Measurements from ENCODE around the gene SYNE1.

Gene SYNE1

DNA sequence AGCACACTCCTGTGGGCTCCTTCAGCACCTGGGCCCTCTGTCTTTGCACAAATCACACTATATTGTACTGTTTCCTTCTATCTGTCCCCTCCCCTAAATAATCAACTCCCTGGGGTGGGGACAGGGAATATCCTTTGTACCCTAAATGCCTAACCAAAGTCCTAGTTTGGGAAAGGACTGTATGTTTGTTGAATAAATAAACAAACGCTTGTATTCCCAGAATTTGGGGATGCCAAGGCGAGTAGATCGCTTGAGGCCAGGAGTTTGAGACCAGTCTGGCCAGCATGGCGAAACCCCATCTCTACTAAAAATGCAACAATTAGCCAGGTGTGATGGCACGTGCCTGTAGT, 322.7 kb downstream of the SYNE1 start:
- DNase-seq (ENCODE audit: low read depth): no peak

DNA sequence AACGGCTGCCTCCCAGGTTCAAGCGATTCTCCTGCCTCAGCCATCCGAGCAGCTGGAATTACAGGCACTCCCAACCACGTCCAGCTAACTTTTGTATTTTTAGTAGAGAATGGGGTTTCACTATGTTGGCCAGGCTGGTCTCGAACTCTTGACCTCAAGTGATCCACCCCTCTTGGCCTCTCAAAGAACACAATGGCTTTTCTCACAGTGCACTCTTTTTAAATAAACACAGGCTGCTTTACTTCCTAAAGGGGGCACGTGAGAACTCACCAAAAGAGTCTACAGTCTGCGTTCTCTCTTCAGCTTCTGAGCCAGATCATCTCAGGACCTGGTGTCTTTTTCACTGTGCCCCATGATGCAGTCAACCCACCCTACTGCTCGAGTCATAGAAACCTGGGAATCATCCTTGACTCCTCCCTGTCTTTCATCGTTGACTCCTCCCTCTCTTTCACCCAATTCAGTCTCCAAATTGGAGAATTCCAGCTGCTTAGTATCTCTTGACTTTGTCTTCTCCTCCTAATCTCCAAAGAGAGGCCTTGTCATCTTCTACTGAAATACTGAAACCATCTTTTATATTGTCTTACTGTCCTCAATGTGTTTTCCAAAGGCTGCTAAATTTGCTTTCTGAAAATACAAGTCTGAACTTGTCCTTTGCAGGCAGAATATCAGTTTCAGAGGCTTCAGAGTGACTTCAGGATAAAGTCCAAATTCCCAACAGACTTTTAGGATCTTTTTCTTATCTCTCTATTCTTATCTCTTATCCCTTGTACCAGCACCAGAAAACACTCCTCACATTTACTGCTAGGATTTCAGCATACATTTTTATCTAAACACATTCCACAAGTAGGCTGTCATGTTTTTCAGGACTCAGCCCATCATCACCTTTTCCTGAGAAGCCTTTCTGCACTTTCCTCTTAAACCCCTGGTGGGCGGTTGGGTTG, 323.4 kb downstream of the SYNE1 start:
- DNase-seq (ENCODE audit: low read depth): peak; percentile 92

DNA sequence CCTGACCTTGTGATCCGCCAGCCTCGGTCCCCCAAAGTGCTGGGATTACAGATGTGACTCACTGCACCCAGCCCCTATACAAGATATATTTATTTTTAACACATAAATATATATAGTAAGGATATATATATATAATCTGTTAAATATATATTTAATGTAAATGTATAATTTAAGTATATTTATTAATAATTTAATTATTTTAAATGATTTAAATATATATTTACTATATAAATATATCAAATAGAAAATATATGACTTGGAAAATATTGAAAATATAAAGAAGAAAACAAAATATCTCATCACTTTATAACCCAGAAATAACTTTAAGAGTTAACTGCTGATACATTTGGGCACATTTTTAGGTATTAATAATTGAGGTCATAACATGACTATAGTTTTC, 324.7 kb downstream of the SYNE1 start:
- no peak for DNase-seq (ENCODE audit: low read depth)

DNA sequence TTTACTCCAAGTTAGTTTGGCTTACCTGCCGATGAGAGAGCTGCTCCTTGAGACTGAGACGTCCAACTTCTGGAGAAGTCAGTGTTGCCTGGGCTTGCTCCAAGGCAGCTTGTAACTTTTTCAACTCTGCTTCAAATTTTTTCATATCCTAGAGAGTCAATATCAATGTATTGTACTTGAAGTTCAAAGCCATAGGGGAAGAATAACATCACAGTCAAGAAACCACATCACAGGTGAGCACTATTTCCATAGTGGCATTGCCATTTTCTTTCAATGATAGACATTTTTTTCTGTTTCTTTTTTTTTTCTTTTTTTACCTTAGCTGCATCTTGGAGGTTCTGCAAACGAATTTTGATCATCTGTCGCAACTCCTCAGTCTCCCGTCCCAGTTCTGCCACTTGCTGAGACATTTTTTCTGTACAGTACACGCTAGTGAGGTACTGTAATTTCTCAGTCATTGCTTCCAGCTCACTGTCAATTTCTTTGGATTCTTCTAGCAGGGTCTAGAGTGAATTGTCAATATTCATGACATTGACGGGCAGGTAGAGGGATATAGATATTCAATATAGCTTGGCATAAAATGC, 326.7 kb downstream of the SYNE1 start:
- DNase-seq (ENCODE audit: low read depth): no peak

DNA sequence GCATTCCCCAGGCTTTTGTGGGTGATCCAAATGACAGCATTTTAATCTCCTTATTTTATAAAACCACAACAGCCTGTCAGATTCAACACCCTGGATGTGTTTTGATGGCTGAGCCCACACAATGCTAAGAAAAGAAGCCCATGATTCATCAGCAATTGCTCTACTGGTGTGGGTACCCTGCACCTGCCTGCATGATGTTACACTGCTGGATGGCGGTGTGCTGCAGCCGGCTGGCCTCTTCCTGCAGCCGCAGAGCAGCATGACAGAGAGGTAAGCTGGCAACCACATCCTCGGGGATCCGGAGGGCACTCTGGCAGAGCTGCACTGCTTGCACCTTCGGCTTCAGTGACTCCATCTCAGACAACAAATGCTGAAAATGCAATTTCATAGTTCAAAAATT, 327.5 kb downstream of the SYNE1 start:
- DNase-seq (ENCODE audit: low read depth): no peak

DNA sequence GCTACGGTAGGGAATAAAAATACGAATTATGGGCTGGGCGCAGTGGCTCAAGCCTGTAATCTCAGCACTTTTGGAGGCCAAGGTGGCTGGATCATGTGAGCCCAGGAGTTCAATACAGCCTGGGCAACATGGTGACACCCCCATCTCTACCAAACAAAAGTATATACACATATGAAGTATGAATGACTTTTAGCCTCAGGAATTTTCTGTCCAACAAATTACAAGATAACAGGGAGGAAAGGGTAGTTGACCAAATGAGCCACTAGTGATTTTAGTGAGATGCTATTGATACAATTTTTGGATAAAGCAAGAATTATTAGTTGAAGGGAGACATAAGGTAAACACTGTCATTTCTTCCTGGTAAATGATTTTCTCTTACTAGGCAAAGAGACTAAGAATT, 328.2 kb downstream of the SYNE1 start:
- DNase-seq (ENCODE audit: low read depth): no peak

DNA sequence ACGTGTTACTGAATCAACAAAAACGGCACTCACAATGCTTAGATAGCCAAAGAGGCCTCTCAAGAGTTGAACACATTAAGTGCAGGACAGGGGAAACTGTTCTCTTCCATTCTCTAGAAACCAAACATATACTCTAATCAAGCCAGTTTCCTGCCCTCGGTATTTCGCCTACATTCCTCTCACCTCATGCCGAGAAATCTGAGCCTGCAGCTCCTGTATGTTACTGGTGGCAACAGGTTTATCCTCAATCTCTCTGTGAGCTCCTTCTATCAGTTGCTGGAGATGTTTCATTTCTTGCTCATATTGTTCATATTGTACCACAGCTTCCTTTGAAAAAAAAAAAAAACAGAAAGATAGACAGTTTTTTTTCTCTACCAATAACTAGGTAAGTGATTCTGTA, 328.9 kb downstream of the SYNE1 start:
- DNase-seq (ENCODE audit: low read depth): no peak

DNA sequence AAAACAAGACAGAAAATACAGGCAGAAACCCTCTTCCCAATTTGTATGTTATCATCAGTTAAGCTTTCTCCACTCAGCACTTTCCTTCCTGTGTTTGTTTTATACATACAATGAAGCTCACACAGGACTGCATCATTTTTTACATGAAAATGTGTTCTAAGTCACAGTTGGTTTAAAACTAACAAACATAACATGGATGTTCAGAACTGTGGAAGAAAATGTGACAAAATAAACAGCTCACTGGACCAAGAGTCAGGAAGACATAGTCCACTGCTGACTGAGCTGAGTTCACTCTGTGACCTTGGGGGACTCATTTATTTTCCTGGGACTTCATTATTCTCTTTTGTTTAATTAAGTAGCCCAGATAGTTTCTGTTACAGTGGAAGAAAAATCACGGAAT, 331.5 kb downstream of the SYNE1 start:
- DNase-seq (ENCODE audit: low read depth): no peak

DNA sequence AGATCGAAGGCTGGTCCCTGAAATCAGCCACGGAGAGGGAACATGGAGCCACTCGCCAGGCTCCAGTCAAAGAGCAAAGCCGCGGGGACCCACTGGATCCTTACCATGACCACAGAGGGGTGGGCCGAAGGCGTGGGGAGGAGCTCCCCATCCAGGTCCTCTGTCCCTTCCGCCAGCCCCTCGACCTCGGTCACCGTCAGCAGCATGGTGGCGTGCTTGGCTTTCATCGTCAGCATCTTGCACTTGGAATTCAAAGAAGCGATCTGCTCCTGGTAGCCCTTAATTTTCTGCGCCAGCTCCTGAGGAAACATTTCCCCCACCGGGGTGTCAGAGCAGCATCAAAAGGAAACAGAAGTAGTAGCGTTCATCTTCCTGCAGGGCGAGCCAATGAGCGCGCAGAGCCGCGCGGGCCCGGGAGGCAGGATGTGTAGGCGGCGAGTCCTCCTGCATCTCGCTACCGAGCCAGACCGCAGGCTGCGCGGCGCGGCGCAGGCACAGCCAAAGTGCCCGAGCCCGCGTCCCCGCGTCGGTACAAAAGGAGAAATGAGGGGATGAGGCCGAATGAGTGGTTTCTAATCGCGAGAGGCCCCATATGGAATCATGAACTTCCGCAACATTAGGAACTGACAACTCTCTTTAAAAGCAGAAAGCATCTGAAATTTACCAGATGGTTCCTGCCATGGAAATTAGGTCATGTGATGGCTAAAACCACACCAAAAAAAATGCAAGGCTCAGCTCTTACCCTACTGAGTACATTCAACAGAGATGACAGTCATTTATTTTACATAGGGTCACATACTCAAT, 335.2 kb downstream of the SYNE1 start:
- DNase-seq (ENCODE audit: low read depth): peak; percentile 87

DNA sequence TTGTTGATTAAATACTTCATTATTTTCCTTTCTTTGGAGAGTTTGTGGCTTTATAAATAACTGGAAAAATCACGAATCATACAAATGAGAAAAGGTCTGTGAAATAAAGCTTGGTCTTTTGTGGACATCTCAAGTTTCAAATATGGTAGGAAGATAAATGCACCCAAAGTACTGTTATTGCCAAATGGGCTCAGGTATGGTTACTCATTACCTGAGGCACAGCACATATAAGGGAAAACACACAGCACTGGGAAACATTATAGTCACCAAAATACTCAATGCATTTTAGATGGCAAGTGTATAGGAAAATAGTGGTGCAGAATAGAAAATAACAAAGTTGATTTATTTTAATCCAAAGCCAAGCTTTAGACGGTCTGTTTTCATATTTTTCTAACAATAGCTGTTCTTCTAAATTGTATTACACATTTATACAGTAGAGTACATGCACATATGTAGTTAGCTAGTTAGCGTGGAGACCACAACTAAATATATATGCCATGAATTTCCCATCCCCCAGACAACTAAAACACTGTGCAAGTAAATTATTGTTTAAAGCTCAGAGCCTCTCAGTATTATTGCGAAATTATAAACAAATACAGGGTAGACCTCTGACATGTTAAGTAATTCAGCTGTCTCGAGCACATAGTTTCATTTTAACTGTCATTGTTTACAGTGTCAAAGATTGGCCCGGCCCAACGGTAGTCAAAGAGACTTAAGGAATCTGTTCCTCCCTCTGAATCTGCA, 336.0 kb downstream of the SYNE1 start:
- peak; percentile 61 for DNase-seq (ENCODE audit: low read depth)

DNA sequence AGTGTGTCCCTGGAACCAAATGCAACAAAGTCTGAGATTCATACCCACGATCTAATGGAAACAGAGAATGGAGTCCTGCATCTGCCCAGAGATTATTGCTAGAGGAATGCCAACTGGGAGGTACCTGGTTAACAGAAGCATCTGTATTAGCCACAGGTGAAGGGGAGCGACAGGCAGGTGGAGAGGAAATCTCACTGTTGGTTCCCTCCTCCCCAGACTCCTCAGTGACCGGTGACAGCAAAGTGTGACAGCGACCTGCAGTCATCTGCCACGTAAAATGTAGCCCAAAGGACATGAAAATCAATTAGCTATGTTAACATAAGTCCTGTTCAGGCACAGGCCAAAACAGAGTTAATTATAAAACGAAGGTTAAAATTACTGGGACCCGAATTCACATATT, 336.6 kb downstream of the SYNE1 start:
- DNase-seq (ENCODE audit: low read depth): no peak

DNA sequence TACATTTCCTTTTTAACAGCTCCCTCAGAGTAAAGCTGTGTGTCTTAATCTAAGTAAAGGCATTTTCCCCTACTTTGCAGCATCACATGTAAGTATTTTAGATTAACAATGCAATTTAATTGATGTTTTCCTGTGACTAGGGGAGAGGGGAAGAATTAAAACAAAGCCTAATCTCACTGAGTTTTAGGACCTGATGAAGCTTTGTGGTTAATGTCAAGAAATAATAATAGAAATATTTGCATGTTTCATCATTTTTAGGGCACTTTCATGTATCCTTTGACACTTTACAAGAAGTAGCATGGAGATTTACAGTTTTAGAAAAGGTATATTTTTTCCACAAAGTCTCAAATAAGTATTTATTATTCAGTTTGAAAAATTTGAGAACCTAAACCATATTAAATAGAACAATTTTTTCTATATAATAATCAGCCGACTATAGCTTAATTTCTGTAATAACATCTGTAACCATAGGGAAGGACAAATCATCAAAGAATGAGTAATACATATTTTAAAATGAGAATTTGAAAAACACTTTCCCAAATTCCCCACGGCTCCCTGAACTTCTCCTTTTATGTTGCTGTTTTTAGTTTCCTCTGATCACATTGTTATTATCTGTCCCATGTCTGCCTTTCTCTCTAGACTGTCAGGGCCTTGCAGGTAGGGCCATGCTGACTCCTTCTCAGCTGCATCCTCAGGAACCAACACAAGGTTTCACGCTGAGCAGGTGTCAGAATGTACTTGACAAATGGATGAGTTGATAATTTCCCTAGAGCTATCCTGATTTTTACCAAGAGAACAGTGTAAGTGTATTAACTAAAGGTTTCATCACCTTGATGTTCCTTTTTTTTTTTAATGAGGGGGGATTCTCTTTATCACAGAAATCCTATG, 338.1 kb downstream of the SYNE1 start:
- DNase-seq (ENCODE audit: low read depth): no peak

DNA sequence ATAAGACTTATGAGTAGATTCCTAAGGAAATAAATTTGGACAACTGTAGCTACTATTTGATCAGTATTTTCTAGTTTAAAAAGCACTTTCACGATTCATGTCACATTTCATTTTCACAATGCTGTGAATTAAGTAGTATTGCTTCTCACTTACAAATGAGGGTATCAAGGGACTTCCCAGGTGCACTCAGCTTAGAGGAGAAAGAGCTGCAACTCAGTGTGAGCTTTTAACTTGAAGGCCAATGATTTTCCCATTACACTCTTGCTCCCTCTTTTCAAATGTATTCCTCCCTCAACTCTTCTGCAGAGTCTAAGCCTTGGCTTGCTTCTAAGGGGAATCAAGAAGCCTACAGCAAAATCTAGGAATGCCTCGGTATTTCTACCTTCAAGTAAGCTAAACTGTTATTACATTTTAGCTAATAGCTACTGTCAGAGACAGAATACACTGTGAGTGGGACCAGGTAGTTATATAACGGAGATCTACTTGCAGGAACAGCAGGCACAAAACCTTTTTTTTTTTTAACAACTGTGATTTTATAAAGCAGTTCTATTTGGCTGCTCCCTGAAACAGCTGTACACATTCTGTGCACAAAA, 339.0 kb downstream of the SYNE1 start:
- DNase-seq (ENCODE audit: low read depth): no peak

DNA sequence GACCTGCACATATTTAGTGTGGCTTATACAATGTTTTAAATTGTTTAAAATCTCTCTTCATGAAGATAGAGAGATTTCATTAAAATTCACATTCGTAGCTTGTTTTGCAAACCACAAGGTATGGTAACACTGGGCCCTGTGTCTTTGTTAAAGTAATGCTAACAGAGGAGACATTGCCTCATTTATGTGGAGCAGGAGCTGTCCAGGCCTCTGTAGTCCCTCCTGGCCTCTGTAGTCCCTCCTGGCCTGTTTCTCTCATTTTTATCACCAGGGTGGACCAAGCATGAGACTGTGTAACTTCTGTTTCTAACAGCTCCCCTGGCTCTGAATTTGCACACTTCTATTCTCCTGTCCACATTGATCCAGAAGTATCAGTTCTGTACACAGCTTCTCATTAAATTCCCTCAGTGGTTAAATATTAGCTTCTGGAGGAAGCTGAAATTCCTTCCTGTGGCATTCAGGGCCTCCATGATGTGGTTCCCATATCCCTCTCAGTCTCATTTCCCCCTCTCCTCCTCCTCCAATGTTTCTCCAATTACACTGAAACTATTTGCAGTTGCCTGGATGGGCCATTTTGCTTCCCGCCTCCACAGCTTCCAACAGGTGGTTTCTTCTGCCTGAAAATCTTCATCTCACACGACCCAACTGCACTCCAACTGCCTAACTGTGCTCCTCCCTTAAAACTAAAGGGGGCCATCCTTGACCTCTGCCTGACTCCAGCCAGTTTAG, 340.4 kb downstream of the SYNE1 start:
- no peak for DNase-seq (ENCODE audit: low read depth)

DNA sequence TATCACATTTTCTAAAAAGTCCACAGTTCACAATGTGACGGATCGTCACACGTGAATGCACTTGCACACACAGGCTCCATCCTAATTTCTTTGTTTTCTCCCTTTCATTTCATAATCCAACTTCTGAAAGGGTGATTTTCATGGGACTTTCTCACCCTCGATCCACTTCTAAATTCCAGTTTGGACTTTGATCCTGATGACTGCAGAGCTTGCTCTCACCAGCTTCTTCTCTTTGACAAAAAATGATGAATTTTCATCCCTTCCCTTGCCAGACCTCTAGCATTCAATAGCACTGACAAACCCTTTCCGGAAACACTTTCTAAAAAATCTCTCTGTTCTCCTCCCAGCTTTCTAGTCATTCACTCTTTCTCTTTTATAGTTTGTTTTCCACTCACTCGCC, 341.2 kb downstream of the SYNE1 start:
- DNase-seq (ENCODE audit: low read depth): no peak

DNA sequence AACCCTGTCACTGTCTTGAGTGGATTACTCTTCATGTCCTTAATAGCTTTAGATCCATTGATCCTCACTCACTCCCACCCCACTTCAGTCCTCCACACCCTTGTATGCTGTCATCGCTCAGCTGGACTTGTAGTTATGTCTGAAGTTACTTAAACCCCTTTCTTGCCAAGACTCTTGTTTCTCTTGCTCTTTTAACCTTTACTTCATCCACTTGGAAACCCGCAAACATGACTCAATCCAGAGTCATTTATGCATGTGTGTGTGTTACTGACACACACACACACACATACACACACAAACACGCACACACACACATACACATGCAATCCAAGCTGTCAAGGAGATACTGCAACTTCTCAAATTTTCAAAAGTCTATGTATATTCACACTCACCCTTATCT, 341.8 kb downstream of the SYNE1 start:
- peak; percentile 99 for DNase-seq (ENCODE audit: low read depth)

DNA sequence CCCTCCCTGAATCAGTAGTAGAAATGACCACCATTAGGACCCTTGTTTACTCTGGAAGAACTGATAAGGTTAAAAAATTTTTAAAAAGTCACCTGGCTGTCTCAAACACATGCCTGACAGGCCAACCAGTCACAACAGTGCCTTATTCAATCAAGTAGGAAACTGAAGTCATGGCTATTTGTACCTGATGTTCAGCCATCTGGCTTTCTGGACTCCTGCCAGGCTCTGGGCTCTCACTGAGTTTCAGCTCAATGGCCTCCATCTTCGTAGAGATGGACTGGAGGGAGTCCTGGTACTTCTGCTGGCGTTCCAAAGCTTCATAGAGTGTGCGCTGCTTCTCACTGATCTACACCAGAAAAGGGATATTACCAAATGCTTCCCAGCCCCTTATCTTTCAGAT, 343.8 kb downstream of the SYNE1 start:
- DNase-seq (ENCODE audit: low read depth): no peak

DNA sequence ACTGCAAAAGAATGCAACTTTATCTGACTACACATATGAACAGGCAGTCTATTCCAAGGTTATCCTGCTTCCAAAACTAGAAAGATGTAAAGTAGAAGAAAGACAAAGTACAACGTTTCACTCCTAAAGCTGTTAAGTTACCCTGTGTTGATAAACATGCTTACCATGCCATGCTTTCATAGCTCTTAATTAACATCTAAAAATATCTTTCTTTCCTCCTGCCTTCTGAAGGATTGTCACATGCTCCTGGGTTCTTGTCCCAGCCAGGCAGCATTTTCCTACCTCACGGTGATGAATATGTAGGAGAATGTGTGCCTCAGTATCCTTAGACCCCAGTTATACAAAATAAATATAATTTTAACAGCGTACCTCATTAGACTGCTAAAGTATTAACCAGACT, 344.6 kb downstream of the SYNE1 start:
- DNase-seq (ENCODE audit: low read depth): no peak

DNA sequence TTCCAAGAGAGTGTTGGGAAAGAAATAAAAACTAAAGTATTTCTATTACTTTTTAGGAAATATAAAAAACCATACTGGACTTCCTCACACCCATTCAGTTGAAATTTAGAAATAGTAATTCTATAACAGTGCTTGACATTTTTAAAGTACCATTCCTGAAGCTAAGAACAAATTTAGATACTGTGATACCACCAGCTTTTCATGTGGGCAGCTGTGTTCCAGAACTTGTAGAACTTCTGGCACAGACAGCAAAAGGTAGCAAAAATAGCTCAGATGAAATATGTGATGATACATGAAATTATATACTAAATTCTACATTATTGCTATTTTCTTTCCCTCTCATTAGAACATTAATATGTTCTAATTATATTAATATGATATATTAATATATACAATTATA, 346.5 kb downstream of the SYNE1 start:
- DNase-seq (ENCODE audit: low read depth): no peak

DNA sequence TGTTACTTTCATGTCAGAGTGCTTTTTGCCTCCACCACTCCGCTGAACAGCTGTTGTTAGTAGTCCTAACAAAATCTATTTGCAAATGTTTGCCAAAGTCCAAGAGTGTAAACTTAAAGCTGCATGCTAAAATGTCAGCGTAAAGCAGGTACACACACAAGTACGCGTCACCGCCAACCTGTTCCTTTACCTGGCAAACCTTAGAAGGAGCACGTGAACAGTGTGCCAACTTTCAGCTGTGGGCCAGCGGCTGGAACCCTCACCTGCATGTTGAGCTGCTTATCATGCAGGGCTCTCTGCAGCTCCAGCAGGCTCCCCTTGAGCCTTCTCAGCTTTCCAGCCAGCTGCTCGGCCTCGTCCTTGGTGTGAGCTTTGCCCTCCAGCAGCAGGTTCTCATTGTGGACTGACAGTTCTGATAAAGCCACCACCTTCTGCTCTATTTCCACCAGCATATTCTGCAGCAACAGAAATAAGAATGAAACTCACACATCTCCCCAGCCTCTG, 359.3 kb downstream of the SYNE1 start:
- no peak for DNase-seq (ENCODE audit: low read depth)
